GM12892 (cell line): ENCODE measurements around the gene RTL3.

Source experiments
- POLR2A ChIP-seq: IDR thresholded peaks from 2 replicates; pipeline ENCODE4 v1.6.1; 2011; ENCODE audit warnings: low read depth, low read length, control low read depth
- POLR2AphosphoS5 ChIP-seq: IDR thresholded peaks from 2 replicates; pipeline ENCODE4 v1.6.1; 2011; ENCODE audit warnings: low read depth, low read length, control low read depth
- TAF1 ChIP-seq: IDR thresholded peaks from 2 replicates; pipeline ENCODE4 v1.6.1; 2011; ENCODE audit warnings: low read depth, mild to moderate bottlenecking, control low read depth, low read length, borderline replicate concordance

DNA sequence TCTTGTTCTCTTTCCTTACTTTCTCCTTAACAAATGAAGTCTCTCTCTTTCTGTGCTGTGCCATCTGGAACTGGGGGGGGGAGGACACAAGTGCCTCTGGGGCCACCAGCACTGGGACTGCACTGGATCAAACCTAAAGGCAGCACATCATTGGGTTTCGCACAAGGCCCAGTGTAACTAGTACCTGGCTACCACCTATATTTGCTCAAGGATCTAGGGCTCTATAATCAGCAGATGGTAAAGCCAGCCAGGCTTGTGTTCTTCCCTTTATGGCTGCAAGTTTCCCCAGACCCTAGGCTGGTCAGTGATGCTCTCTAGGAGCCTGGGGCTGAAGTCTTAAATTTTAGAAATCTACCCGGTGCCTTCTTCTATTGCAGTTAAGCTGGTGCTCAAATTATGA lies 40.1 kb downstream of the RTL3 start:
- TF ChIP-seq POLR2A (no peak), POLR2AphosphoS5 (no peak), TAF1 (no peak)
